ENCODE measurements around the gene EIF2S1. TPM values are rescaled to one million over a fixed set of nuclear protein-coding genes. Genes with fewer than 3 reads are reported as not detected.
"Not testable (repeated sequence)": the region's sequence is repeated elsewhere in the genome, so short reads cannot be mapped to it uniquely, and the experiment has no call there.

EIF2S1 gene
- total RNA-seq, 1 donor from 2014 or later: 35.6 TPM

- no peak for ATAC-seq
- DNase-seq (ENCODE audit: low spot score): no peak
Measured at GRCh38 chr14:67409461-67409860, 49.3 kb downstream of the EIF2S1 start.

- ATAC-seq (peak; percentile 67), DNase-seq (ENCODE audit: low spot score) (peak; percentile 59)
Measured at GRCh38 chr14:67410313-67410712, 50.2 kb downstream of the EIF2S1 start.

- DNase-seq (ENCODE audit: low spot score) (no peak), ATAC-seq (peak; percentile 14)
Measured at GRCh38 chr14:67411370-67411769, 51.2 kb downstream of the EIF2S1 start.

- DNase-seq (ENCODE audit: low spot score) (peak; percentile 67), ATAC-seq (peak; percentile 67)
Measured at GRCh38 chr14:67411820-67412421, 51.8 kb downstream of the EIF2S1 start, which contains the start of gene PLEK2. TSS of gene PLEK2 (minus strand) at chr14:67412165. CDS start at chr14:67412059, 106 bp downstream.

- ATAC-seq (no peak), DNase-seq (ENCODE audit: low spot score) (no peak)
Measured at GRCh38 chr14:67413806-67414769, 54.0 kb downstream of the EIF2S1 start.

- not testable (repeated sequence) for DNase-seq (ENCODE audit: low spot score); ATAC-seq
Measured at GRCh38 chr14:67415610-67416009, 55.5 kb downstream of the EIF2S1 start.

- peak; percentile 82 for ATAC-seq
- peak; percentile 81 for DNase-seq (ENCODE audit: low spot score)
Measured at GRCh38 chr14:67416085-67416484, 56.0 kb downstream of the EIF2S1 start.

- DNase-seq (ENCODE audit: low spot score) (no peak), ATAC-seq (no peak)
Measured at GRCh38 chr14:67416810-67417209, 56.7 kb downstream of the EIF2S1 start.

- ATAC-seq (no peak), DNase-seq (ENCODE audit: low spot score) (no peak)
Measured at GRCh38 chr14:67417633-67418032, 57.5 kb downstream of the EIF2S1 start.

- DNase-seq (ENCODE audit: low spot score) (no peak), ATAC-seq (no peak)
Measured at GRCh38 chr14:67418401-67419191, 58.5 kb downstream of the EIF2S1 start.

GRCh38 chr14:67420102-67420739 is 60.1 kb downstream of the EIF2S1 start:
- ATAC-seq: peak; percentile 29
- DNase-seq (ENCODE audit: low spot score): no peak

- no peak for DNase-seq (ENCODE audit: low spot score)
- no peak for ATAC-seq
Measured at GRCh38 chr14:67421356-67422224, 61.5 kb downstream of the EIF2S1 start.

- ATAC-seq (no peak), DNase-seq (ENCODE audit: low spot score) (no peak)
Measured at GRCh38 chr14:67423424-67423823, 63.3 kb downstream of the EIF2S1 start.

- ATAC-seq (no peak), DNase-seq (ENCODE audit: low spot score) (no peak)
Measured at GRCh38 chr14:67424539-67424938, 64.4 kb downstream of the EIF2S1 start.

GRCh38 chr14:67425608-67426007 is 65.5 kb downstream of the EIF2S1 start:
- DNase-seq (ENCODE audit: low spot score) (no peak), ATAC-seq (no peak)

GRCh38 chr14:67426161-67426560 is 66.0 kb downstream of the EIF2S1 start:
- ATAC-seq (no peak), DNase-seq (ENCODE audit: low spot score) (no peak)

GRCh38 chr14:67426983-67427606 is 67.0 kb downstream of the EIF2S1 start:
- ATAC-seq (peak; percentile 95), DNase-seq (ENCODE audit: low spot score) (peak; percentile 72)

- DNase-seq (ENCODE audit: low spot score): no peak
- ATAC-seq: peak; percentile 49
Measured at GRCh38 chr14:67428501-67429031, 68.4 kb downstream of the EIF2S1 start.

Data from left lobe of liver (tissue), 2 donors.